ENCODE results near the gene C4BPB. TPM values are rescaled to one million over a fixed set of nuclear protein-coding genes. Genes with fewer than 3 reads are reported as not detected.

Gene C4BPB
- total RNA-seq, 1 experiment from 2014 or later, result not detected

DNA sequence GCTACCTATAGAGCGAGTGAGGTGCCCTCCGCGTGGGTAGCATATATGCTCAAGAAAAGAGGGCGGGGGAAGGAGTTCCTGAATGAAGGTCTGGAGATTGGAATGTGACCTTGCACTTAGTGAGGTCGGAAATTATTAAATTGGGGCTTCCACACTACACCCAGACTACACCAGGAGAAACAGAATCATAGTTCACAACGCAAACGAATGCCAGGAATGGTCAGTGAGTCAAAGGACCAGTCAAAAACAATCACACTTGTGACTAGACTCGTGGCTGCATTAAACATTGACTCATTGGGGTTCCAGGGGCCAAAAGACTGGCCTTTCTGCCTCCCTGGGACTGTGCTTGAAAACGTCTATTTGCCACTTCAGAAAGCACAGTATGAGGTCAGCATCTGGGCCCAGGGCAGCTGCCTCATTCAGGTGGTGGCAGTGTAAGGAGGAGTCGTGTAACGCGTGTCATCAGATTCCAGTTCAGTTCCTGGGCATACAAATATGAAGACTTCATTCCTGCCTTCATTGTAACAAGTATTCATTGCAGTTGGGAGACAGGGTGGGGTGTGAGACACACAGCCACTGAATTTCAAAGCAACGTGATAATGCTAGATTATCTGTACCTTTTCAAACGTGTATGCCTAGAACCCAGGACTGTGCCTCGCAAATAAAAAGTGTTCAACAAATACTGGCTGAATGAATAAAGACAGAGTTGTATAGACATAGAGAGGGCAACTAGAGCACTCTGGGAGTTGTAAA, 37.3 kb upstream of the C4BPB start, which contains the start of gene YOD1:
Gene YOD1, minus strand, starts transcription at position 18 of the 753 bp plus-strand sequence. CDS start 178 bp downstream, outside the sequence.
- TF ChIP-seq, protein P1, sequence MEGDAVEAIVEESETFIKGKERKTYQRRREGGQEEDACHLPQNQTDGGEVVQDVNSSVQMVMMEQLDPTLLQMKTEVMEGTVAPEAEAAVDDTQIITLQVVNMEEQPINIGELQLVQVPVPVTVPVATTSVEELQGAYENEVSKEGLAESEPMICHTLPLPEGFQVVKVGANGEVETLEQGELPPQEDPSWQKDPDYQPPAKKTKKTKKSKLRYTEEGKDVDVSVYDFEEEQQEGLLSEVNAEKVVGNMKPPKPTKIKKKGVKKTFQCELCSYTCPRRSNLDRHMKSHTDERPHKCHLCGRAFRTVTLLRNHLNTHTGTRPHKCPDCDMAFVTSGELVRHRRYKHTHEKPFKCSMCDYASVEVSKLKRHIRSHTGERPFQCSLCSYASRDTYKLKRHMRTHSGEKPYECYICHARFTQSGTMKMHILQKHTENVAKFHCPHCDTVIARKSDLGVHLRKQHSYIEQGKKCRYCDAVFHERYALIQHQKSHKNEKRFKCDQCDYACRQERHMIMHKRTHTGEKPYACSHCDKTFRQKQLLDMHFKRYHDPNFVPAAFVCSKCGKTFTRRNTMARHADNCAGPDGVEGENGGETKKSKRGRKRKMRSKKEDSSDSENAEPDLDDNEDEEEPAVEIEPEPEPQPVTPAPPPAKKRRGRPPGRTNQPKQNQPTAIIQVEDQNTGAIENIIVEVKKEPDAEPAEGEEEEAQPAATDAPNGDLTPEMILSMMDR (IDR thresholded peaks at IDR 0.05; ENCODE audit: unreplicated experiment), result no peak
- Mint-ChIP-seq H3K36me3 (ENCODE audit: insufficient read depth, unreplicated experiment) (peaks cover 47% of the 10 kb centered on the region), H3K9me3 (ENCODE audit: unreplicated experiment) (no peaks in the 10 kb centered on the region), H3K27ac (ENCODE audit: low read depth, unreplicated experiment) (peak within 1 kb of the TSS; percentile 95), H3K27me3 (ENCODE audit: insufficient read depth, unreplicated experiment) (no peaks in the 10 kb centered on the region), H3K4me1 (ENCODE audit: insufficient read depth, unreplicated experiment) (peaks cover 60% of the 10 kb centered on the region), H3K4me3 (ENCODE audit: unreplicated experiment) (peak within 1 kb of the TSS; percentile 89)
- TSS peak; percentile 13 for BruUV-seq (replicated peaks)
- peak; percentile 74 for DNase-seq (ENCODE audit: unreplicated experiment)
- POLR2A ChIA-PET, result interaction anchor here (0.7 to 33.4 kb wide), 12 partner anchors 9 to 1060 kb away, joined by 3 to 2100 read pairs (median 10); partner anchors contain the start of gene C1orf116
- intact Hi-C loops (cut with micrococcal nuclease), result loop anchor here (5.0 kb wide), 1 partner anchor 139 kb away; no protein-coding TSS in a partner anchor
- CTCF ChIA-PET, result interaction anchor here (0.8 to 7.5 kb wide), 7 partner anchors 9 to 484 kb away, joined by 4 to 98 read pairs (median 15); no protein-coding TSS in a partner anchor

DNA sequence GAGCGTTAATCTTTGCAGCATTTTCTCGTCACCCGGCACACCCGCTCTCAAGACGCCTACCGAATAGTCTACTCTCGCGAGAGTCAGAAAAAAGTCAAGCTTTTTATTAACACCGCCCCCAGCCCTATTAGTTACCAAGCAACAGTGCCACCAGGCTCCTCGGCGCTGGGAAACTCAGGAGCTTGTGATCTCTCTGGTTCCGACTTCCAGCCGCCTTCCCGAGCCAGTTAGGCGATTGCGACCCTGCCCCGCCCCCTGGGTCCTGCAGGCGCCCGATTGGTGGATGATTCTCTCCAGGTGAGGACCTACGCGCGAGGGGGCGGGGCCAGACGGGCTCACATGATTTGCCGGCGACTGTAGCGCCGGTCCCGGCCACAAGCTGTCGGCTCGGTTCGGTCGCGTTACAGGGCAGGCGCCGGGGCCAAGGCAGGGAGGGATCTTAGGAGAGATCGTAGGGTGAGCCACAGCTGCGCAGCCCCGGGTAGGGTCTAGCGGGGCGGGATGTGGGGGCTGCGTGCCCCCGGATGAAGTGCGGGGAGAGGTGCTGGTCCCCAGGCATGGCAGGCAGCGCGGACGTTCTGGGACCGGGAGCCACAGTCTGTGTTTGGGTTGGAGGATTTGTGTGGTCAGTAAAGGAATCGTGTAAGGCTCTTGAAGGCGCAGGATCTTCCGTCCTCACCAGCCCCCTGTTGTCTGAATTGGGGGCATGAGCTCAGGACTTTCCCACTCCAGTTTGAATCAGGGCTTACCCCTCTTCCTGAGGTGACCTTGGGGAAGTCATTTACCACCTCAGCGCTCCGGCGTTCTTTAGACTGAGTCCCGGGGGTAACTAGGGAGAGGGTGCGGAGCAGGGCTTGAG, 35.5 kb upstream of the C4BPB start, which contains the start of gene PFKFB2:
Gene PFKFB2, plus strand, starts transcription at position 365 of the 859 bp plus-strand sequence. CDS start 1,443 bp downstream, outside the sequence.
- TSS peak; percentile 37 for BruUV-seq (replicated peaks)
- TF ChIP-seq, protein P1 (IDR thresholded peaks at IDR 0.05; ENCODE audit: unreplicated experiment), result peak; percentile 24
- Mint-ChIP-seq H3K4me3 (ENCODE audit: unreplicated experiment) (peak within 1 kb of the TSS; percentile 89), H3K27ac (ENCODE audit: low read depth, unreplicated experiment) (peak within 1 kb of the TSS; percentile 95), H3K9me3 (ENCODE audit: unreplicated experiment) (no peaks in the 10 kb centered on the region), H3K36me3 (ENCODE audit: insufficient read depth, unreplicated experiment) (peaks cover 29% of the 10 kb centered on the region), H3K27me3 (ENCODE audit: insufficient read depth, unreplicated experiment) (no peaks in the 10 kb centered on the region), H3K4me1 (ENCODE audit: insufficient read depth, unreplicated experiment) (peaks cover 51% of the 10 kb centered on the region)
- ChIA-PET CTCF (interaction anchor here (0.7 to 9.7 kb wide), 19 partner anchors 8 to 584 kb away, joined by 3 to 146 read pairs (median 8); partner anchors contain the start of genes C1orf116 and DYRK3), POLR2A (interaction anchor here (0.5 to 33.4 kb wide), 52 partner anchors 9 to 1304 kb away, joined by 3 to 2100 read pairs (median 4); partner anchors contain the start of genes C1orf116, C4BPB, CD55 and DYRK3)
- intact Hi-C loops (cut with micrococcal nuclease), result loop anchor here (1.0 to 5.0 kb wide), 2 partner anchors 141 to 352 kb away; no protein-coding TSS in a partner anchor
- peak; percentile 100 for DNase-seq (ENCODE audit: unreplicated experiment)

DNA sequence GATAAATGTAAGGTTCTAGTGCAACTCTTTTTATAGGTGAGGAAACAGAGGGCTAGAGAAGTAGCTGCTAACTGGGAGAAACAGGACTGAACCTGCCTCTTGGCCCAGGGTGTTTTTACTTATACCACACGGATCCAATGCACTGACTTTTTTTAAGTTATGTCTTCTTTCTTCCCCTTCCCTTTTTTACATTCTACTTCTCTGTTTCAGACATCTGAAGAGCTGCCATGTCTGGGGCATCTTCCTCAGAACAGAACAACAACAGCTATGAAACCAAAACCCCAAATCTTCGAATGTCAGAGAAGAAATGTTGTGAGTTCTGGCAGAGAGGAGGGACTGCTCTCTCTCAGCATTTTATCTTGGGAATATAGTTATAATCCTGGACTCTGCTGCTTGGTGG, 34.2 kb upstream of the C4BPB start:
- no peak for DNase-seq (ENCODE audit: unreplicated experiment)
- intact Hi-C loops (cut with micrococcal nuclease), result loop anchor here (5.0 kb wide), 1 partner anchor 142 kb away; no protein-coding TSS in a partner anchor
- POLR2A ChIA-PET, result interaction anchor here (1.0 to 33.4 kb wide), 6 partner anchors 10 to 340 kb away, joined by 4 to 2100 read pairs (median 23); partner anchors contain the start of gene C1orf116
- TF ChIP-seq, protein P1 (IDR thresholded peaks at IDR 0.05; ENCODE audit: unreplicated experiment), result no peak
- Mint-ChIP-seq H3K36me3 (ENCODE audit: insufficient read depth, unreplicated experiment) (peaks cover 16% of the 10 kb centered on the region), H3K27me3 (ENCODE audit: insufficient read depth, unreplicated experiment) (no peaks in the 10 kb centered on the region), H3K9me3 (ENCODE audit: unreplicated experiment) (no peaks in the 10 kb centered on the region), H3K4me3 (ENCODE audit: unreplicated experiment) (no peak overlapping the region), H3K4me1 (ENCODE audit: insufficient read depth, unreplicated experiment) (peaks cover 38% of the 10 kb centered on the region), H3K27ac (ENCODE audit: low read depth, unreplicated experiment) (no peak overlapping the region)
- CTCF ChIA-PET, result interaction anchor here (0.6 to 9.7 kb wide), 9 partner anchors 18 to 445 kb away, joined by 3 to 146 read pairs (median 4); no protein-coding TSS in a partner anchor
- no TSS peak for BruUV-seq (replicated peaks)
